Keratinocyte (primary cell): ENCODE measurements around the gene IL18RAP. TPM values are rescaled to one million over a fixed set of nuclear protein-coding genes. Genes with fewer than 3 reads are reported as not detected.

Source experiments
- DNase-seq: peaks from one replicate; pipeline ENCODE4 v3.0.0-alpha.2; 2011; ENCODE audit warnings: low read depth, missing footprints, low spot score
- FAIRE-seq: peaks from 2 replicates; lab custom pipeline; 2011; peaks lifted over from hg19 to GRCh38; lab: Jason Lieb, UNC
- H2AFZ ChIP-seq: 2 replicates; pipeline ENCODE4 v1.6.0; 2012; ENCODE audit warnings: low read length, control low read depth, inconsistent platforms; ENCODE audit not compliant: control insufficient read depth
- H3K27ac ChIP-seq: 2 replicates; pipeline ENCODE4 v1.5.1; 2011; ENCODE audit warnings: low read length; ENCODE audit not compliant: control insufficient read depth, insufficient read depth
- H3K27me3 ChIP-seq: 3 replicates; pipeline ENCODE4 v1.6.0; 2011; ENCODE audit warnings: low read length; ENCODE audit not compliant: control insufficient read depth, insufficient read depth; ENCODE audit errors: extremely low read depth
- H3K36me3 ChIP-seq, 2 experiments: 2 replicates in 1 of 2; 3 replicates in 1 of 2; pipeline ENCODE4 v1.5.1; 2011; ENCODE audit warnings: low read length in 2 of 2, mild to moderate bottlenecking in 1 of 2; ENCODE audit not compliant: control insufficient read depth in 2 of 2, insufficient read depth in 2 of 2; ENCODE audit errors: extremely low read depth in 1 of 2
- H3K4me1 ChIP-seq: 3 replicates; pipeline ENCODE4 v1.5.1; 2011; ENCODE audit warnings: low read length; ENCODE audit not compliant: control insufficient read depth, insufficient read depth; ENCODE audit errors: extremely low read depth
- H3K4me2 ChIP-seq: 3 replicates; pipeline ENCODE4 v1.6.0; 2011; ENCODE audit warnings: low read depth, low read length; ENCODE audit not compliant: control insufficient read depth, insufficient read depth; ENCODE audit errors: extremely low read depth
- H3K4me3 ChIP-seq, 3 experiments: fragments of 200-600 bp in 1 of 3; sonication (generic) in 1 of 3; 2 replicates in 2 of 3; 3 replicates in 1 of 3; pipeline ENCODE4 v1.5.1; 2011 to 2016; ENCODE audit warnings: low read length in 3 of 3, mild to moderate bottlenecking in 3 of 3, control low read depth in 2 of 3, inconsistent platforms in 1 of 3, low read depth in 1 of 3, mixed read lengths in 1 of 3, mixed run types in 1 of 3, moderate library complexity in 1 of 3; ENCODE audit not compliant: control insufficient read depth in 2 of 3, insufficient read depth in 2 of 3; ENCODE audit errors: extremely low read depth in 1 of 3
- H3K79me2 ChIP-seq: 2 replicates; pipeline ENCODE4 v1.6.0; 2012; ENCODE audit warnings: low read length; ENCODE audit not compliant: control insufficient read depth, insufficient read depth
- H3K9ac ChIP-seq: 3 replicates; pipeline ENCODE4 v1.6.0; 2011; ENCODE audit warnings: low read length; ENCODE audit not compliant: control insufficient read depth, insufficient read depth; ENCODE audit errors: extremely low read depth
- H3K9me1 ChIP-seq: 3 replicates; pipeline ENCODE4 v1.6.0; 2011; ENCODE audit warnings: low read length; ENCODE audit not compliant: control insufficient read depth, insufficient read depth; ENCODE audit errors: extremely low read depth
- H3K9me3 ChIP-seq: 2 replicates; pipeline ENCODE4 v1.5.1; 2012; ENCODE audit warnings: low read depth, low read length; ENCODE audit not compliant: control insufficient read depth
- H4K20me1 ChIP-seq: 3 replicates; pipeline ENCODE4 v1.6.0; 2011; ENCODE audit warnings: low read length; ENCODE audit not compliant: control insufficient read depth, insufficient read depth; ENCODE audit errors: extremely low read depth
- EZH2 ChIP-seq: IDR thresholded peaks from one replicate; pipeline ENCODE4 v1.6.1; 2012; ENCODE audit warnings: inconsistent platforms, mild to moderate bottlenecking, low read length, moderate library complexity
- dilution Hi-C: fragments of 300-500 bp; cut with MboI; formaldehyde crosslinking; loops from one replicate; pipeline ENCODE4 v1.7.0; 2020; ENCODE audit warnings: low sequenced_read_pairs; ENCODE audit not compliant: extremely low pct_ligation_motif_present
- polyA plus RNA-seq, 5 experiments: library from polyadenylated mRNA; depleted of rRNA in 3 of 5; stranded (reverse) in 3 of 5; stranded (forward) in 1 of 5; unstranded in 1 of 5; fragments of >200 nt; gene quantifications; 1 replicate in 1 of 5; 2 replicates in 3 of 5; 3 replicates in 1 of 5; pipeline versions ENCODE4 v1.2.1 to v1.2.3, GENCODE V29; 2011 to 2012; ENCODE audit warnings: missing spikeins in 2 of 5, low read depth in 1 of 5, low replicate concordance in 1 of 5
- TF ChIP-seq, protein P1 (sequence below), 3 experiments: IDR thresholded peaks in 1 of 3; conservative IDR thresholded peaks in 1 of 3; optimal IDR thresholded peaks in 1 of 3; 2 replicates in 2 of 3; 3 replicates in 1 of 3; pipeline versions ENCODE3 to v1.5.1; 2011; ENCODE audit warnings: low read length in 3 of 3, mild to moderate bottlenecking in 3 of 3, moderate library complexity in 2 of 3, control low read depth in 1 of 3, inconsistent platforms in 1 of 3; ENCODE audit not compliant: insufficient read depth in 2 of 3; ENCODE audit errors: extremely low read depth in 1 of 3

The IL18RAP gene
- polyA plus RNA-seq, 1 donor (not counting 4 experiments of a cell fraction or from before 2014, with no cell fraction given) = not detected

DNA sequence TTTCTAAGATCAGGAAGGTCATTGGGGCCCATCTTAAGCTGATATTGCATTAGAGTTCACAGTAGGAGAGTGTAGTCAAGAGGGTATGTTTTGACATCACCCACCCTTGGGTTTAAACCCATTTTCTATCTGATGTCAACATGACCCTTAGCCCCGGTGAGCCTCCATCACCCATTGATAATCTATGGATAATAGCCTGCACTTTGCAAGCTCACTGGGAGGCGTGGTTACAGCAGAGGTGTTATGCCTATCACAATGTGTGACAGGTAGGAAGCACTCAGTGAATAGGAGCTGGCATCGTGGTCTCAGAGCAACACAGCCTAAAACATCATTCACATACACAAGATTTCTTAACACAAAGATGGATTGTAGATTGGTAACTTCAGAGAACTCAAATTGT is 21.3 kb downstream of the IL18RAP start:
- no peaks in the 10 kb centered on the region for H3K9me1 ChIP-seq
- H3K79me2 ChIP-seq = no peaks in the 10 kb centered on the region
- H3K9ac ChIP-seq = no peak overlapping the region
- no peaks in the 10 kb centered on the region for H3K9me3 ChIP-seq
- no peak overlapping the region for H3K4me3 ChIP-seq
- no peak overlapping the region for H3K4me2 ChIP-seq
- H3K36me3 ChIP-seq = no peaks in the 10 kb centered on the region
- FAIRE-seq (no peak), DNase-seq (no peak)
- TF ChIP-seq, protein P1, sequence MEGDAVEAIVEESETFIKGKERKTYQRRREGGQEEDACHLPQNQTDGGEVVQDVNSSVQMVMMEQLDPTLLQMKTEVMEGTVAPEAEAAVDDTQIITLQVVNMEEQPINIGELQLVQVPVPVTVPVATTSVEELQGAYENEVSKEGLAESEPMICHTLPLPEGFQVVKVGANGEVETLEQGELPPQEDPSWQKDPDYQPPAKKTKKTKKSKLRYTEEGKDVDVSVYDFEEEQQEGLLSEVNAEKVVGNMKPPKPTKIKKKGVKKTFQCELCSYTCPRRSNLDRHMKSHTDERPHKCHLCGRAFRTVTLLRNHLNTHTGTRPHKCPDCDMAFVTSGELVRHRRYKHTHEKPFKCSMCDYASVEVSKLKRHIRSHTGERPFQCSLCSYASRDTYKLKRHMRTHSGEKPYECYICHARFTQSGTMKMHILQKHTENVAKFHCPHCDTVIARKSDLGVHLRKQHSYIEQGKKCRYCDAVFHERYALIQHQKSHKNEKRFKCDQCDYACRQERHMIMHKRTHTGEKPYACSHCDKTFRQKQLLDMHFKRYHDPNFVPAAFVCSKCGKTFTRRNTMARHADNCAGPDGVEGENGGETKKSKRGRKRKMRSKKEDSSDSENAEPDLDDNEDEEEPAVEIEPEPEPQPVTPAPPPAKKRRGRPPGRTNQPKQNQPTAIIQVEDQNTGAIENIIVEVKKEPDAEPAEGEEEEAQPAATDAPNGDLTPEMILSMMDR (optimal IDR thresholded peaks at IDR 0.05 in 1 of 3, IDR thresholded peaks at IDR 0.05 in 1 of 3, conservative IDR thresholded peaks at IDR 0.05 in 1 of 3; ENCODE audit: extremely low read depth in 1 of 3, insufficient read depth in 2 of 3, low read length in 3 of 3) = no peak
- TF ChIP-seq EZH2 = no peak
- dilution Hi-C loops = no loop called here
- no peak overlapping the region for H3K27ac ChIP-seq
- no peak overlapping the region for H2AFZ ChIP-seq
- H3K4me1 ChIP-seq = peaks cover 3% of the 10 kb centered on the region
- H3K27me3 ChIP-seq = no peaks in the 10 kb centered on the region
- H4K20me1 ChIP-seq = no peaks in the 10 kb centered on the region

GRCh38 chr2:102446936-102447335 is 24.0 kb downstream of the IL18RAP start:
- H3K27ac ChIP-seq = no peak overlapping the region
- no peaks in the 10 kb centered on the region for H3K36me3 ChIP-seq
- no peak overlapping the region for H3K4me2 ChIP-seq
- dilution Hi-C loops = no loop called here
- H2AFZ ChIP-seq = no peak overlapping the region
- H3K9me3 ChIP-seq = no peaks in the 10 kb centered on the region
- no peaks in the 10 kb centered on the region for H4K20me1 ChIP-seq
- no peak for DNase-seq
- no peak overlapping the region for H3K9ac ChIP-seq
- H3K4me3 ChIP-seq = no peak overlapping the region
- H3K9me1 ChIP-seq = no peaks in the 10 kb centered on the region
- H3K79me2 ChIP-seq = no peaks in the 10 kb centered on the region
- H3K27me3 ChIP-seq = no peaks in the 10 kb centered on the region
- peaks cover 3% of the 10 kb centered on the region for H3K4me1 ChIP-seq
- FAIRE-seq = no peak
- TF ChIP-seq, protein P1 (optimal IDR thresholded peaks at IDR 0.05 in 1 of 3, IDR thresholded peaks at IDR 0.05 in 1 of 3, conservative IDR thresholded peaks at IDR 0.05 in 1 of 3; ENCODE audit: extremely low read depth in 1 of 3, insufficient read depth in 2 of 3, low read length in 3 of 3) = no peak
- TF ChIP-seq EZH2 = no peak
